Fibroblast of mammary gland (primary cell): ENCODE measurements around the gene OR3A3.
"Not testable (repeated sequence)": the region's sequence is repeated elsewhere in the genome, so short reads cannot be mapped to it uniquely, and the experiment has no call there.

ENCODE experiments used
- DNase-seq: peaks from one replicate; pipeline ENCODE4 v3.0.0-alpha.2; 2010; ENCODE audit warnings: low read depth
- H3K4me3 ChIP-seq: 2 replicates; pipeline ENCODE4 v1.5.1; 2011; ENCODE audit warnings: low read depth, mild to moderate bottlenecking, low read length, moderate library complexity; ENCODE audit not compliant: control insufficient read depth
- CTCF ChIP-seq: conservative IDR thresholded peaks from 2 replicates; pipeline ENCODE4 v1.5.1; 2011; ENCODE audit warnings: low read depth, low read length, inconsistent platforms; ENCODE audit not compliant: control insufficient read depth, insufficient read depth

The OR3A3 gene

DNA sequence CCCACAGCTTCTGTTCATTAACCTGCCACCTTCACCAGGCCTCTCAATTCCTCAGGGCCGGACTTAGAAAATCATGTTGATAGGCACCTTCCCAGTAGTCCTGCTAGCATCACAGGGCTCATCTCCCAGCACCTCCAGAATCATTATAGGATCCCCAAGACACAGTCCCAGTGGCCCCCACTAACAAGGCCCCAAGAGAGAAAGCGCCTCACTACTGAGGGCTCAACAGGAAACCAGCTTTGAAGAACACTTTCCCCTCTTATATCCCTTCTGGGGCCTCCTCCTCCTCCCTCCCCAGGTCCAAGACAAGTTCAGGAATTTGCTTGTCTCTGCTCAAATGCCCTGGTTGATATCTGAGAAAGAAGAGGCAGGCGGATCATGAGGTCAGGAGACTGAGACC is at the start of gene OR3A3:
Gene OR3A3, plus strand, starts transcription at position 301 of the 400 bp plus-strand sequence.
- no peak within 1 kb of the TSS for H3K4me3 ChIP-seq
- TF ChIP-seq CTCF: no peak
- no peak for DNase-seq

- not testable (repeated sequence) for H3K4me3 ChIP-seq, DNase-seq
Observed at GRCh38 chr17:3371167-3371566, 40.0 kb upstream of the OR3A3 start.

- H3K4me3 ChIP-seq: no peak overlapping the region
- no peak for DNase-seq
- TF ChIP-seq CTCF: no peak
Observed at GRCh38 chr17:3378321-3378720, 32.8 kb upstream of the OR3A3 start.

DNA sequence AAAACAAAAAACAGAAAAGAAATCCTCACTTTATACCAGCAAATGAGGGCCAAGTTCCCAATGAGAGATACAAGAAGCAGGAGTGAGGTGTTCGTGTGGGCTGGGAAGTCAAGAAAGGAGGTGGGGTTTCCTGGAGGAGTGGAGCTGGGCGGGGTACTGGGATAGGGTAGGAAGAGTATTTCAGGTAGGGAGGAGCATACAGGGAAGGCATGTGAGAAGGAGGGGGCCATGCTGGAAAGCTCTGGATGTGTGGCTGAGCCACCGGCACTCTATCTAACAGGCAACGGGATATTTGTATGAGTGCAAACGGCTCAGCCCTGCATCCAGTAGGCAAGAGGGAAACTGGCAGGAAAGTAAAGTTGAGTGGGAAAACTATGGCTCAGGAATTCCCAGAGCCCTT is 29.2 kb upstream of the OR3A3 start:
- no peak for DNase-seq
- no peak for TF ChIP-seq CTCF
- H3K4me3 ChIP-seq: no peak overlapping the region

DNA sequence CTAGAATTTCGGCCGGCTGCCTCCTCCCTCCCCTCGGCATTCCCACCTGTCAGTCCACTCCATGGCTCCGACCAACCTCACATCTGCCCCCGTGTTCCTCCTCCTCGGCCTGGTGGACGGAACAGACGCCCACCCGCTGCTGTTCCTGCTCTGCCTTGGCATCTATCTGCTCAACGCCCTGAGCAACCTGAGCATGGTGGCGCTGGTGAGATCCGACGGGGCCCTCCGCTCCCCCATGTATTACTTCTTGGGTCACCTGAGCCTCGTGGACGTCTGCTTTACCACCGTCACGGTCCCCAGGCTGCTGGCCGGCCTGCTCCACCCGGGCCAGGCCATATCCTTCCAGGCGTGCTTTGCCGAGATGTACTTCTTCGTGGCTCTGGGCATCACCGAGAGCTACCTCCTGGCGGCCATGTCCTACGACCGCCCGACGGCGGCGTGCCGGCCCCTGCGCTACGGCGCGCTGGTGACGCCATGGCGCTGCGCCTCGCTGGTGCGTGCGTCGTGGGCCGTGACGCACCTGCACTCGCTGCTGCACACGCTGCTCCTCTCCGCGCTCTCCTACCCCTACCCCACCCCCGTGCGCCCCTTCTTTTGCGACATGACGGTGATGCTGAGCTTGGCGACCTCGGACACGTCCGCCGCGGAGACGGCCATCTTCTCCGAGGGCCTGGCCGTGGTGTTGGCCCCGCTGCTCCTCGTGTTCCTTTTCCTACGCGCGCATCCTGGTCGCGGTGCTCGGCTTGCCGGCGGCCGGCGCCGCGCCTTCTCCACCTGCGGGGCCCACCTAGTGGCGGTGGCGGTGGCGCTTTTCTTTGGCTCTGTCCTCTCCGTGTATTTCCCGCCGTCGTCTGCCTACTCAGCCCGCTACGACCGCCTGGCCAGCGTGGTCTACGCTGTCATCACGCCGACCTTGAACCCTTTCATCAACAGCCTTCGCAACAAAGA is 25.0 kb upstream of the OR3A3 start, which contains the start of gene OR3A2:
Gene OR3A2, minus strand, starts transcription at position 440 of the 948 bp plus-strand sequence.
- no peak for TF ChIP-seq CTCF
- H3K4me3 ChIP-seq: no peak within 1 kb of the TSS
- DNase-seq: no peak

DNA sequence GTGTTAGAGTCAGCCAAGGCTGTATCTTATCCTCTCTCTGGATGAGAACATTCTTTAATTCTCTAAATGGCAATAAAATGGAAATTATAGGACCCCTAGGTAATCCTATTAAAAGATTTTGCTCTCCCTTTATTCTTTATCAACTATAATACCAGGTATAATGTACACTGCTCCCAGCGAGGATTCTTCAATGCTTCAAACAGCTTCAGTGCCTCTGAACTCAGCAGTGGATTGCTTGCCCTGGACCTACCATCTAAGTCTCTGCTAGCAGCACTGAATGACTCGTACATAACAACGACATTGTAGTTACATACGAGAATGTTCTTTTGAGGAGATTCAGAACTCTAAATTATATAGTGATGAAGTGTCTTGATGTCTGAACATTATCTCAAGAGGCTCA is 21.4 kb upstream of the OR3A3 start:
- TF ChIP-seq CTCF: no peak
- no peak for DNase-seq
- no peak overlapping the region for H3K4me3 ChIP-seq

- not testable (repeated sequence) for H3K4me3 ChIP-seq, DNase-seq
Observed at GRCh38 chr17:3397801-3398200, 13.4 kb upstream of the OR3A3 start.

GRCh38 chr17:3398310-3398709 is 12.9 kb upstream of the OR3A3 start, which contains the start of gene OR1E1:
OR1E1 (minus strand) TSS chr17:3398410; CDS start chr17:3398410, 0 bp downstream.
- no peak for DNase-seq
- no peak for TF ChIP-seq CTCF
- no peak within 1 kb of the TSS for H3K4me3 ChIP-seq
